Loucy (cell line): Measurements from ENCODE around the gene KMT2E.

Experiments
- H2AFZ ChIP-seq: fragments of 200-600 bp; sonication (generic); 2 replicates; pipeline ENCODE4 v1.6.0; 2016; ENCODE audit warnings: antibody characterized with exemption, mild to moderate bottlenecking, low read length, moderate library complexity
- H3F3A ChIP-seq: fragments of 200-600 bp; 2 replicates; pipeline ENCODE4 v1.6.0; 2016; ENCODE audit warnings: antibody characterized with exemption, low read depth, mild to moderate bottlenecking
- H3K27me3 ChIP-seq: fragments of 200-600 bp; sonication (generic); 2 replicates; pipeline ENCODE4 v1.6.1; 2014; ENCODE audit warnings: low read length, mild to moderate bottlenecking; ENCODE audit not compliant: insufficient read depth, poor library complexity, severe bottlenecking
- H3K36me3 ChIP-seq: fragments of 200-600 bp; sonication (generic); 2 replicates; pipeline ENCODE4 v1.6.1; 2016; ENCODE audit warnings: low read length; ENCODE audit not compliant: insufficient read depth
- H3K4me1 ChIP-seq: fragments of 200-600 bp; sonication (generic); 2 replicates; pipeline ENCODE4 v1.5.1; 2014; ENCODE audit warnings: low read length, mild to moderate bottlenecking; ENCODE audit not compliant: insufficient read depth, poor library complexity, severe bottlenecking
- H3K4me2 ChIP-seq: fragments of 200-600 bp; sonication (generic); 2 replicates; pipeline ENCODE4 v1.6.0; 2014; ENCODE audit warnings: antibody characterized with exemption, low read length, low read depth, mild to moderate bottlenecking; ENCODE audit not compliant: poor library complexity, severe bottlenecking
- H3K4me3 ChIP-seq: fragments of 200-600 bp; sonication (generic); 2 replicates; pipeline ENCODE4 v1.5.1; 2014; ENCODE audit warnings: low read length, mild to moderate bottlenecking, mixed read lengths; ENCODE audit not compliant: poor library complexity, severe bottlenecking
- H3K79me2 ChIP-seq: fragments of 200-600 bp; sonication (generic); 2 replicates; pipeline ENCODE4 v1.6.1; 2014; ENCODE audit warnings: low read length; ENCODE audit not compliant: insufficient read depth
- H3K9ac ChIP-seq: fragments of 200-600 bp; sonication (generic); 2 replicates; pipeline ENCODE4 v1.6.0; 2014; ENCODE audit warnings: mild to moderate bottlenecking, low read depth, low read length, moderate library complexity; ENCODE audit not compliant: poor library complexity, severe bottlenecking
- H3K9me2 ChIP-seq: fragments of 200-600 bp; sonication (generic); replicated peaks from 2 replicates; pipeline ENCODE4 v1.6.1; 2016; ENCODE audit warnings: low read depth, low read length, mixed read lengths
- H3K9me3 ChIP-seq: fragments of 200-600 bp; sonication (generic); 2 replicates; pipeline ENCODE4 v1.6.1; 2014; ENCODE audit warnings: mild to moderate bottlenecking, antibody characterized with exemption, low read length, low read depth; ENCODE audit not compliant: insufficient read depth
- H4K20me1 ChIP-seq: fragments of 200-600 bp; sonication (generic); 2 replicates; pipeline ENCODE4 v1.6.0; 2014; ENCODE audit warnings: antibody characterized with exemption, low read length, mild to moderate bottlenecking; ENCODE audit not compliant: insufficient read depth, poor library complexity, severe bottlenecking
- EZH2phosphoT487 ChIP-seq: fragments of 200-600 bp; IDR thresholded peaks from 2 replicates; pipeline ENCODE4 v1.6.1; 2018; ENCODE audit warnings: antibody characterized with exemption, mild to moderate bottlenecking, moderate library complexity, borderline replicate concordance
- TF ChIP-seq, protein P1 (sequence below): fragments of 200-600 bp; sonication (generic); conservative IDR thresholded peaks from 2 replicates; pipeline ENCODE4 v1.5.1; 2014; ENCODE audit warnings: mild to moderate bottlenecking, antibody characterized with exemption, low read length

Gene KMT2E

DNA sequence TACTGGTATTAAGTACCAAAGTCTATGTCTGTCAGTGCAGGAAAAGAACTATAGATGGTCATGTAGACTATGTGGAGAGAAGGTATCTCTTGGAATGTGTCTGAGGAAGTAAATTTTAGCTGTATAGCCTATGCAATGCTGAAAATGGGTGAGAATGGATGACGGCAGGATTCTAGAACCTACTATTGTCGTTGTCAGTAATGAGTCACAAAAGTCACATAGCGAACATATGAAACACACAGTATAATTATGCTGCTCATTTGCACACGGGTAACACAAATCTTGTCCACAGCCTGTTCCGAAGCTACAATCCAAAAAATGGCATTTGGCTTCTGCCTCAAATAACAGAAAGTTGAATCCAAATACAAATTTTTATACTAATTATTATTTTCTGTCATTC, 33.6 kb upstream of the KMT2E start:
- Histone ChIP-seq H3K27me3 (no peaks in the 10 kb centered on the region), H3K9me3 (no peaks in the 10 kb centered on the region), H3K36me3 (no peaks in the 10 kb centered on the region), H3K4me2 (no peak overlapping the region), H3F3A (no peaks in the 10 kb centered on the region), H3K4me3 (no peak overlapping the region), H4K20me1 (peaks cover 18% of the 10 kb centered on the region), H3K4me1 (peaks cover 23% of the 10 kb centered on the region), H3K9me2 (no peaks in the 10 kb centered on the region), H3K9ac (no peak overlapping the region), H3K79me2 (peaks cover 32% of the 10 kb centered on the region), H2AFZ (no peak overlapping the region)
- no peak for TF ChIP-seq EZH2phosphoT487
- TF ChIP-seq, protein P1, sequence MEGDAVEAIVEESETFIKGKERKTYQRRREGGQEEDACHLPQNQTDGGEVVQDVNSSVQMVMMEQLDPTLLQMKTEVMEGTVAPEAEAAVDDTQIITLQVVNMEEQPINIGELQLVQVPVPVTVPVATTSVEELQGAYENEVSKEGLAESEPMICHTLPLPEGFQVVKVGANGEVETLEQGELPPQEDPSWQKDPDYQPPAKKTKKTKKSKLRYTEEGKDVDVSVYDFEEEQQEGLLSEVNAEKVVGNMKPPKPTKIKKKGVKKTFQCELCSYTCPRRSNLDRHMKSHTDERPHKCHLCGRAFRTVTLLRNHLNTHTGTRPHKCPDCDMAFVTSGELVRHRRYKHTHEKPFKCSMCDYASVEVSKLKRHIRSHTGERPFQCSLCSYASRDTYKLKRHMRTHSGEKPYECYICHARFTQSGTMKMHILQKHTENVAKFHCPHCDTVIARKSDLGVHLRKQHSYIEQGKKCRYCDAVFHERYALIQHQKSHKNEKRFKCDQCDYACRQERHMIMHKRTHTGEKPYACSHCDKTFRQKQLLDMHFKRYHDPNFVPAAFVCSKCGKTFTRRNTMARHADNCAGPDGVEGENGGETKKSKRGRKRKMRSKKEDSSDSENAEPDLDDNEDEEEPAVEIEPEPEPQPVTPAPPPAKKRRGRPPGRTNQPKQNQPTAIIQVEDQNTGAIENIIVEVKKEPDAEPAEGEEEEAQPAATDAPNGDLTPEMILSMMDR, result no peak

DNA sequence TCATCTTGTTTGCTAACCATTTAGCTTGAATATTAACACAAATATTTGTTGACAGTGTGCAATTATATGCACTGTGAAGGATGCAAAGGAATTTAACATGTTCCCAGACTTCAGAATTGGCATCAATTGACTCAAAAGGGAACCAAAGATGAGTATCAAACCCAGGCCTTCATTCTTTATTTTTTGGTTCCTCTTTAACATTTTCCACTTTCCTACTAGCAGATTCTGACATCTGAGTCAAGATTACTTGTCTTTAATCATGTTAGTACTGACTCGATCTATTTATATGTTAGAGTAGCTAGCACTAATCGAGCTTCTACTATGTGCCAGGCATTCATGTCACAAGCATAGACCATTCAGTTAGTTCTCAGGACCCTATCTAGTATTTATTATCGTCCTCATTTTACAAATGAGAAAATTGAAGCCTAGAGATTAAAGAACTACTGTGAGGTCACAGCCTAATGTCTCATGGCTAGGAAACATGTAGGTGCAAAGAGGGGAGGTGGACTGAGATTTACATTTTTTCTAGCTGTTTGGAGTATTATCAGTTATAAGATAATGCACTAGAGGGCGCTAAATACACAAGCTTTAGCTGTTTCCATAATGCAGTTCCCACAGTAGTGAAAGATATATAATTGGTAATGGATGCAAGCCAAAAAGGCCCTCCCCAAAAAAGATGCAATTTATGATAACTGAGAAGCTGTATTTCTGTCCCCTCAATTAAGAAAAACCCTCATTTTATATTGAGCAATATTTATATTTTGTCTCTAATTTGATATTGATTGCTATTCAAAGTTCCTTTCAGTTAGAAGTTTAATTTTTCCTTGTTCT, 32.9 kb upstream of the KMT2E start:
- H3F3A ChIP-seq, result no peaks in the 10 kb centered on the region
- TF ChIP-seq EZH2phosphoT487, result no peak
- TF ChIP-seq, protein P1, result peak; percentile 80
- peaks cover 32% of the 10 kb centered on the region for H3K79me2 ChIP-seq
- peaks cover 23% of the 10 kb centered on the region for H3K4me1 ChIP-seq
- no peak overlapping the region for H3K9ac ChIP-seq
- no peaks in the 10 kb centered on the region for H3K9me3 ChIP-seq
- H3K4me3 ChIP-seq, result no peak overlapping the region
- no peaks in the 10 kb centered on the region for H3K9me2 ChIP-seq
- H4K20me1 ChIP-seq, result peaks cover 18% of the 10 kb centered on the region
- no peaks in the 10 kb centered on the region; the same call in 1 of the 2 replicates for H3K36me3 ChIP-seq
- H3K4me2 ChIP-seq, result no peak overlapping the region
- H3K27me3 ChIP-seq, result no peaks in the 10 kb centered on the region
- no peak overlapping the region for H2AFZ ChIP-seq

DNA sequence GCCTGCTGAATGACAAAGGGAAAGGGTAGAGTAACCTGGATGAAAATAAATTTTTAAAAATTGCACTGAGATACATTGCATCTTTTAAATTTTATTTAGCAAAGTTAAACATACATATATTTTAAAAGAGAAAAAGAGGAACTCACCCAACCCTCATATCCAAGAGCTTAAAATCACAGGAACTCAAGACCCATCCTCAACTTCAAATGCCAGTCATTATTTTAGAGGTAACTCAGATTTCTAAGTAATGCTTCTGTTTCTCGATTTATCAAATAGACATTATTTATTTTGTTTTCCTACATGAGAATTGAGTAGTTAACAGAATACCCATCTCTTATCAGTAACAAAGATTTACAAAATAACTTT, 32.4 kb upstream of the KMT2E start:
- Histone ChIP-seq H3K4me2 (no peak overlapping the region), H3K9ac (no peak overlapping the region), H3K4me3 (no peak overlapping the region), H3K4me1 (peaks cover 23% of the 10 kb centered on the region), H3K36me3 (no peaks in the 10 kb centered on the region; the same call in 1 of the 2 replicates), H3F3A (no peaks in the 10 kb centered on the region), H2AFZ (no peak overlapping the region), H4K20me1 (peaks cover 18% of the 10 kb centered on the region), H3K9me2 (no peaks in the 10 kb centered on the region), H3K27me3 (no peaks in the 10 kb centered on the region), H3K79me2 (peaks cover 32% of the 10 kb centered on the region), H3K9me3 (no peaks in the 10 kb centered on the region)
- TF ChIP-seq EZH2phosphoT487, result no peak
- TF ChIP-seq, protein P1, result no peak
